Gastroesophageal sphincter (tissue), 4 donors: Measurements from ENCODE around the gene HLCS. TPM values are rescaled to one million over a fixed set of nuclear protein-coding genes. Genes with fewer than 3 reads are reported as not detected.

Experiments
- ATAC-seq: fragments of 150-250 bp; one replicate; pipeline ENCODE4 v1.9.1; 2016; ENCODE audit warnings: mild to moderate bottlenecking, moderate library complexity
- H3K27ac ChIP-seq, 4 donors: fragments of 200-600 bp; sonication (generic) in 3 of 4; 1 replicate in 3 of 4; 2 replicates in 1 of 4; pipeline ENCODE4 v1.5.1; 2016 to 2019
- H3K27me3 ChIP-seq: fragments of 200-600 bp; sonication (generic); one replicate; pipeline ENCODE4 v1.5.1; 2019
- H3K36me3 ChIP-seq, 2 donors: fragments of 200-600 bp; sonication (generic); one replicate each; pipeline ENCODE4 v1.5.1; 2019; ENCODE audit warnings: control low read depth in 1 of 2
- H3K4me1 ChIP-seq, 3 donors: fragments of 200-600 bp; sonication (generic); 1 replicate in 2 of 3; 2 replicates in 1 of 3; pipeline ENCODE4 v1.5.1; 2016 to 2019; ENCODE audit warnings: control low read depth in 2 of 3
- H3K4me3 ChIP-seq, 2 donors: fragments of 200-600 bp; sonication (generic); one replicate each; pipeline ENCODE4 v1.5.1; 2019; ENCODE audit warnings: mild to moderate bottlenecking in 1 of 2, moderate library complexity in 1 of 2
- H3K9me3 ChIP-seq, 3 donors: fragments of 200-600 bp; sonication (generic); one replicate each; pipeline ENCODE4 v1.5.1; 2017 to 2019; ENCODE audit warnings: control low read depth in 2 of 3
- CTCF ChIP-seq, 4 experiments: fragments of 200-600 bp in 2 of 4; fragments of 450-650 bp in 2 of 4; sonication (generic) in 1 of 4; IDR thresholded peaks; one replicate each; pipeline ENCODE4 v1.5.1; 2017 to 2019; ENCODE audit warnings: antibody characterized with exemption in 4 of 4, mild to moderate bottlenecking in 2 of 4, moderate library complexity in 2 of 4
- EP300 ChIP-seq: sonication (generic); formaldehyde crosslinking; IDR thresholded peaks from one replicate; pipeline ENCODE4 v1.6.1; 2017; ENCODE audit warnings: antibody characterized with exemption, mild to moderate bottlenecking
- POLR2A ChIP-seq, 2 donors: fragments of 450-650 bp; IDR thresholded peaks; one replicate each; pipeline ENCODE4 v1.6.1; 2017; ENCODE audit warnings: antibody characterized with exemption in 2 of 2, mild to moderate bottlenecking in 2 of 2, moderate library complexity in 1 of 2
- POLR2AphosphoS5 ChIP-seq: sonication (generic); formaldehyde crosslinking; IDR thresholded peaks from one replicate; pipeline ENCODE4 v1.6.1; 2017; ENCODE audit warnings: antibody characterized with exemption
- WGBS, 2 donors: methylation state at CpG; one replicate each; pipeline ENCODE4 v1.1.5; 2018; ENCODE audit warnings: low coverage in 1 of 2; 5-methylcytosine and 5-hydroxymethylcytosine counted together
- total RNA-seq, 4 donors: library from RNA; depleted of rRNA; stranded (reverse); fragments of >200 nt; gene quantifications; one replicate each; pipeline ENCODE4 v1.1.0, GENCODE V29; 2016

The HLCS gene
- total RNA-seq, 4 donors from 2014 or later = 14.4 to 33.3 (median 24.9) TPM

DNA sequence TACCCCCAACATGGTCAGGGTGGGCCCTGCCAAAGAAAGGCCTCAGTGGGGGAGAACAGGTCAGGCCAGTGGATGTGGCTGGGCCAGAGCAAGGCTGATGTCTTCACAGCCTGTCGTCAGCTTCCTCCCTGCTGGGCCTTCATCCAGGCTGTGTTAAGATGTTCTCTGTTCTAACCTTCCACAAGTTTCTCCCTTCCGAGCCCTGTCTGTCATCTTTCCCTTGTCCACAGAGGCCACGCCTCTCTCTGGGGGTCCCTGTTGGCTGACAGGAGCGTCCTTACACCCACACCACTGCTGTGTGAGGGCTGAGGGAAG, 231.3 kb downstream of the HLCS start:
- H3K9me3 ChIP-seq = peaks cover 0 to 9% (median 0%) of the 10 kb centered on the region in 3 donors
- H3K27ac ChIP-seq = no peak overlapping the region
- no peaks in the 10 kb centered on the region for H3K4me1 ChIP-seq
- ATAC-seq = no peak
- WGBS, 2 donors = 88% methylated on average over 3 of the region's 4 CpGs; no CpG with 5 or more reads in 1 of the 2 donors
- no peak overlapping the region for H3K4me3 ChIP-seq
- H3K27me3 ChIP-seq = peaks cover 62% of the 10 kb centered on the region
- no peak for TF ChIP-seq EP300
- TF ChIP-seq CTCF (IDR thresholded peaks at IDR 0.05) = no peak
- TF ChIP-seq POLR2A (IDR thresholded peaks at IDR 0.05) = no peak
- TF ChIP-seq POLR2AphosphoS5 = no peak
- H3K36me3 ChIP-seq = no peaks in the 10 kb centered on the region

DNA sequence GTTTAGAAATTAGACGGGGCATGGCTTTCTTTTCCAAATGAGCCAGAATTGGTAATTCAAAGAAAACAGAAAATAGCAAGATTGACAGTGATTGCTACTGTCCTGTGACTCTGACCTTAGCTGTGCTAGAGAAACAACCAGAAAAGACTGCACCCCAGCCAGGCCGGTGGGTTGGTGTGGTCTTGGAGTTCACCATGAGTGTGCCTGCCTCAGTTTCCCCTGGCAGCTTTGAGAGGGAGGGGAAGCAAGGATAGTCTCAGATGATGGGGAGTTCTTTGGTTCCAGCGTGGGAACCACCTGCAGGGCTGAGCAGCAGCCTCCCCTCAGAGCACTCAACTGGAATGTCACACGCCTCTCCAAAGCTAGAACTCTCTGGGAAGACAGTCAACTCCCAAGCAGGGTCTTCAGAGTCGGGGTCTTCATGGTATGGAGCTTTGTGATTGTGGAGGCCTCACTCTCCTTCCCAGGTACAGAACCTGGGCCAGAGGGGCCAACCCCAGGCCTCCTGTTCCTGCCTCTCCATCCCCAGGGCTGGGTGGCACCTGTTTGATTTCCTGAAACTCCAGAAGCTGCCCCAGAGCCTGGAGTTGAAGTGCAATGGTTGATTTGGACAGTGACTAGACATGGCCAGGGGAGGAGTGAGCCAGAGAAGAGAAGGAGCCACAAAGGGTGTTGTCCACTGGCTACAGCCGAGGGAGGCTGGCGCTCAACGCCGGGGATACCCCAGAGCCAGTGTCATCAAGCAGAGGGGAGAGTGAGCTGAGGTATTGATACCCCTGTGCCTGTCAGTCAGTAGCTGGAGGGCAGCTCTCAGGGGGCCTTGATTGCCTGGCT, 231.9 kb downstream of the HLCS start:
- no peaks in the 10 kb centered on the region for H3K36me3 ChIP-seq
- peaks cover 0 to 9% (median 0%) of the 10 kb centered on the region in 3 donors for H3K9me3 ChIP-seq
- TF ChIP-seq CTCF (IDR thresholded peaks at IDR 0.05) = no peak
- no peak for TF ChIP-seq POLR2AphosphoS5
- no peak for TF ChIP-seq EP300
- TF ChIP-seq POLR2A (IDR thresholded peaks at IDR 0.05) = no peak
- no peak overlapping the region for H3K27ac ChIP-seq
- peaks cover 68% of the 10 kb centered on the region for H3K27me3 ChIP-seq
- H3K4me1 ChIP-seq = no peaks in the 10 kb centered on the region
- 82 to 93% methylated on average over 2 to 3 of the region's 9 CpGs for WGBS, 2 donors
- no peak overlapping the region for H3K4me3 ChIP-seq
- no peak for ATAC-seq

DNA sequence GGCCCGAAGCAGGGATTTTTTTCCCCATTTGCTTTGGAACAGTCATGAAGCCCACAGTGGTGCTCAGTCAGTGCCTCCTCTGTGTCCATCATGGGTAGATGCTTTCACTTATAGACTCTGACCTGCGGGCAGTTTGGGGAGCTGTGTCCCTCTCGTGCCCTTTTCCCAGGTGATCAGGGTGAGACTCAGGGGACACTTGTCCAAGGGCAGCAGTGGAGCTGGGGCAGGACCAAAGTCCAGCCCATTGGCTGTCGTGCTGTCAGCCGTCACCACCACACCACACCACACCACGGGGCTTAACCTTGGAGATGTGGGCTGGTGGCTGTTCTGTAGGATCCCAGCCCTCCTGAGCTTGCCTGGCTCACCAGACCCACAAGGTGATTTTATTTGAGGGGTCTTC, 232.6 kb downstream of the HLCS start:
- peaks cover 76% of the 10 kb centered on the region for H3K27me3 ChIP-seq
- no peak for TF ChIP-seq CTCF (IDR thresholded peaks at IDR 0.05)
- no peak for TF ChIP-seq POLR2AphosphoS5
- no peak for TF ChIP-seq EP300
- no peak for TF ChIP-seq POLR2A (IDR thresholded peaks at IDR 0.05)
- H3K9me3 ChIP-seq = peaks cover 0 to 9% (median 0%) of the 10 kb centered on the region in 3 donors
- no peak for ATAC-seq
- no peaks in the 10 kb centered on the region for H3K36me3 ChIP-seq
- no peak overlapping the region for H3K27ac ChIP-seq
- no peak overlapping the region for H3K4me3 ChIP-seq
- 80 to 100% methylated on average over 2 to 3 of the region's 6 CpGs for WGBS, 2 donors
- H3K4me1 ChIP-seq = no peaks in the 10 kb centered on the region

GRCh38 chr21:36732761-36733160, 233.7 kb downstream of the HLCS start:
- no peak for TF ChIP-seq CTCF (IDR thresholded peaks at IDR 0.05)
- no peak for TF ChIP-seq EP300
- TF ChIP-seq POLR2AphosphoS5 = no peak
- no peak for TF ChIP-seq POLR2A (IDR thresholded peaks at IDR 0.05)
- no peak for ATAC-seq
- Histone ChIP-seq H3K4me1 (no peaks in the 10 kb centered on the region), H3K4me3 (no peak overlapping the region), H3K27ac (no peak overlapping the region), H3K36me3 (no peaks in the 10 kb centered on the region), H3K9me3 (peaks cover 0 to 9% (median 0%) of the 10 kb centered on the region in 3 donors), H3K27me3 (peaks cover 84% of the 10 kb centered on the region)
- WGBS, 2 donors = 85 to 89% methylated on average over 6 of the region's 7 CpGs

GRCh38 chr21:36732217-36732616, 234.3 kb downstream of the HLCS start:
- Histone ChIP-seq H3K9me3 (peaks cover 0 to 9% (median 0%) of the 10 kb centered on the region in 3 donors), H3K4me1 (no peaks in the 10 kb centered on the region), H3K36me3 (no peaks in the 10 kb centered on the region), H3K4me3 (no peak overlapping the region), H3K27ac (no peak overlapping the region), H3K27me3 (peaks cover 89% of the 10 kb centered on the region)
- WGBS, 2 donors = 80% methylated on average over 1 of the region's 14 CpGs; no CpG with 5 or more reads in 1 of the 2 donors
- TF ChIP-seq CTCF (IDR thresholded peaks at IDR 0.05) = no peak
- TF ChIP-seq POLR2AphosphoS5 = no peak
- TF ChIP-seq EP300 = no peak
- no peak for TF ChIP-seq POLR2A (IDR thresholded peaks at IDR 0.05)
- ATAC-seq = no peak
